ENCODE measurements around the gene ABI3BP.

- no peak for TF ChIP-seq CTCF (IDR thresholded peaks at IDR 0.05)
- no peak for TF ChIP-seq POLR2A (IDR thresholded peaks at IDR 0.05)
These were observed 1.6 kb upstream of the ABI3BP start for GRCh38 chr3:100994809-100995208.
